ENCODE results near the gene SCARB1. TPM values are rescaled to one million over a fixed set of nuclear protein-coding genes. Genes with fewer than 3 reads are reported as not detected.

SCARB1 gene
- total and polyA plus RNA-seq, 2 of the 13 experiments (the other 11 are each of a cell fraction or from before 2014, with no cell fraction given), result 63.4 to 160 TPM

GRCh38 chr12:124765581-124766489, 97.8 kb downstream of the SCARB1 start (continued):
- TF ChIP-seq, protein P1, sequence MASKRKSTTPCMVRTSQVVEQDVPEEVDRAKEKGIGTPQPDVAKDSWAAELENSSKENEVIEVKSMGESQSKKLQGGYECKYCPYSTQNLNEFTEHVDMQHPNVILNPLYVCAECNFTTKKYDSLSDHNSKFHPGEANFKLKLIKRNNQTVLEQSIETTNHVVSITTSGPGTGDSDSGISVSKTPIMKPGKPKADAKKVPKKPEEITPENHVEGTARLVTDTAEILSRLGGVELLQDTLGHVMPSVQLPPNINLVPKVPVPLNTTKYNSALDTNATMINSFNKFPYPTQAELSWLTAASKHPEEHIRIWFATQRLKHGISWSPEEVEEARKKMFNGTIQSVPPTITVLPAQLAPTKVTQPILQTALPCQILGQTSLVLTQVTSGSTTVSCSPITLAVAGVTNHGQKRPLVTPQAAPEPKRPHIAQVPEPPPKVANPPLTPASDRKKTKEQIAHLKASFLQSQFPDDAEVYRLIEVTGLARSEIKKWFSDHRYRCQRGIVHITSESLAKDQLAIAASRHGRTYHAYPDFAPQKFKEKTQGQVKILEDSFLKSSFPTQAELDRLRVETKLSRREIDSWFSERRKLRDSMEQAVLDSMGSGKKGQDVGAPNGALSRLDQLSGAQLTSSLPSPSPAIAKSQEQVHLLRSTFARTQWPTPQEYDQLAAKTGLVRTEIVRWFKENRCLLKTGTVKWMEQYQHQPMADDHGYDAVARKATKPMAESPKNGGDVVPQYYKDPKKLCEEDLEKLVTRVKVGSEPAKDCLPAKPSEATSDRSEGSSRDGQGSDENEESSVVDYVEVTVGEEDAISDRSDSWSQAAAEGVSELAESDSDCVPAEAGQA (IDR thresholded peaks at IDR 0.05; ENCODE audit: low read depth), result no peak
- TF ChIP-seq, protein P1 (CRISPR knock-in tag; IDR thresholded peaks at IDR 0.05; ENCODE audit: borderline replicate concordance), result no peak
- no peak for TF ChIP-seq ZSCAN21 (CRISPR knock-in tag; IDR thresholded peaks at IDR 0.05; ENCODE audit: borderline replicate concordance)

GRCh38 chr12:124764870-124765580, 98.6 kb downstream of the SCARB1 start:
- Histone ChIP-seq H3K4me2 (ENCODE audit: low read depth, low read length) (no peak overlapping the region), H4K20me1 (ENCODE audit: insufficient read depth, low read length) (no peaks in the 10 kb centered on the region), H3K27me3 (ENCODE audit: control insufficient read depth in 1 of 2, insufficient read depth in 2 of 2, low read length in 2 of 2) (peaks cover 0 to 11% of the 10 kb centered on the region in 2 experiments; a peak in 2 of 5 replicates), H3K27ac (ENCODE audit: extremely low read length, insufficient read depth, low read length) (no peak overlapping the region), H3K9me3 (ENCODE audit: low read length) (peaks cover 15% of the 10 kb centered on the region), H3K79me2 (ENCODE audit: insufficient read depth, low read length) (no peaks in the 10 kb centered on the region), H3K4me1 (ENCODE audit: insufficient read depth, low read length) (peaks cover 17% of the 10 kb centered on the region), H3K36me3 (replicated peaks in 1 of 2; ENCODE audit: control insufficient read depth in 1 of 2, insufficient read depth in 2 of 2, low read length in 2 of 2) (no peaks in the 10 kb centered on the region), H3K4me3 (replicated peaks in 1 of 3; ENCODE audit: insufficient read depth in 1 of 3, low read depth in 2 of 3, low read length in 3 of 3) (no peak overlapping the region), H2AFZ (ENCODE audit: low read length) (no peak overlapping the region), H3K9ac (ENCODE audit: insufficient read depth, low read depth, low read length) (no peak overlapping the region)
- ChIA-PET CTCF (ENCODE audit: low intra/inter-chr PET ratio, low total read pairs) (no interaction called here), POLR2A (no interaction called here)
- in situ Hi-C loops (cut with HindIII; ENCODE audit: extremely low pct_ligation_motif_present, low pct_unique_long_range_greater_than_20kb), result loop anchor here (5.0 to 10.0 kb wide), 2 partner anchors 198 to 410 kb away; partner anchors contain the start of gene NCOR2
- no peak for DNase-seq (ENCODE audit: low spot score)
- FAIRE-seq, result no peak
- ATAC-seq, result no peak
- intact Hi-C loops (cut with micrococcal nuclease; ENCODE audit: unreplicated experiment), result no loop called here
- BruUV-seq (replicated peaks), result no TSS peak
- WGBS (ENCODE audit: low lambda C conversion rate), result 0% methylated on average over 2 of the region's 2 CpGs
- no peak for TF ChIP-seq ARID2 (CRISPR knock-in tag; IDR thresholded peaks at IDR 0.05; ENCODE audit: borderline replicate concordance)
- no peak for TF ChIP-seq TOPORS (CRISPR knock-in tag; IDR thresholded peaks at IDR 0.05)
- TF ChIP-seq SMAD9 (CRISPR knock-in tag; IDR thresholded peaks at IDR 0.05), result no peak
- TF ChIP-seq ZNF746 (CRISPR knock-in tag; IDR thresholded peaks at IDR 0.05), result no peak
- TF ChIP-seq ELF1 (CRISPR knock-in tag; IDR thresholded peaks at IDR 0.05), result no peak
- no peak for TF ChIP-seq RBAK (CRISPR knock-in tag; IDR thresholded peaks at IDR 0.05)
- TF ChIP-seq TRIM24 (CRISPR knock-in tag; IDR thresholded peaks at IDR 0.05), result no peak
- no peak for TF ChIP-seq POLR2A (IDR thresholded peaks at IDR 0.05; ENCODE audit: insufficient read depth in 1 of 2, low read depth in 2 of 2, low read length in 2 of 2)
- TF ChIP-seq ZFP36L2 (CRISPR knock-in tag; IDR thresholded peaks at IDR 0.05), result no peak
- no peak for TF ChIP-seq DPF2 (CRISPR knock-in tag; IDR thresholded peaks at IDR 0.05; ENCODE audit: borderline replicate concordance, low read depth)
- TF ChIP-seq FIP1L1 (IDR thresholded peaks at IDR 0.05; ENCODE audit: borderline replicate concordance, insufficient read depth, low read depth, low read length), result no peak
- no peak for TF ChIP-seq SP4 (CRISPR knock-in tag; IDR thresholded peaks at IDR 0.05)
- TF ChIP-seq RXRB (CRISPR knock-in tag; IDR thresholded peaks at IDR 0.05; ENCODE audit: borderline replicate concordance), result no peak
- no peak for TF ChIP-seq ISX (CRISPR knock-in tag; conservative IDR thresholded peaks at IDR 0.05)
